Transverse colon (tissue), 4 donors: ENCODE data around the gene ZNF688. TPM values are rescaled to one million over a fixed set of nuclear protein-coding genes. Genes with fewer than 3 reads are reported as not detected.

ENCODE experiments used
- DNase-seq: peaks from one replicate; pipeline ENCODE4 v3.0.0-alpha.2; 2019
- H3K27ac ChIP-seq, 4 donors: fragments of 200-600 bp; sonication (generic); 2 replicates each; pipeline ENCODE4 v1.5.1; 2016 to 2018; ENCODE audit warnings: inconsistent platforms in 4 of 4
- H3K27me3 ChIP-seq: fragments of 200-600 bp; sonication (generic); 2 replicates; pipeline ENCODE4 v1.5.1; 2017; ENCODE audit warnings: inconsistent platforms
- H3K36me3 ChIP-seq, 4 donors: fragments of 200-600 bp; sonication (generic); 2 replicates each; pipeline ENCODE4 v1.5.1; 2017 to 2019; ENCODE audit warnings: inconsistent platforms in 4 of 4
- H3K4me1 ChIP-seq, 4 donors: fragments of 200-600 bp; sonication (generic); 2 replicates each; pipeline ENCODE4 v1.5.1; 2017 to 2020; ENCODE audit warnings: inconsistent platforms in 4 of 4
- H3K4me3 ChIP-seq, 4 donors: fragments of 200-600 bp; sonication (generic); 1 replicate in 1 of 4; 2 replicates in 3 of 4; pipeline versions ENCODE4 v1.5.1 to v1.6.1; 2017 to 2019; ENCODE audit warnings: inconsistent platforms in 4 of 4
- H3K9me3 ChIP-seq, 2 donors: fragments of 200-600 bp; sonication (generic); 2 replicates each; pipeline ENCODE4 v1.5.1; 2017 to 2019; ENCODE audit warnings: inconsistent platforms in 2 of 2
- EP300 ChIP-seq: sonication (generic); formaldehyde crosslinking; IDR thresholded peaks from one replicate; pipeline ENCODE4 v1.6.1; 2017; ENCODE audit warnings: antibody characterized with exemption, low read depth
- POLR2A ChIP-seq: fragments of 450-650 bp; IDR thresholded peaks from one replicate; pipeline ENCODE4 v1.6.1; 2016; ENCODE audit warnings: antibody characterized with exemption, mild to moderate bottlenecking, moderate library complexity
- POLR2AphosphoS5 ChIP-seq, 3 donors: sonication (generic); formaldehyde crosslinking; IDR thresholded peaks; one replicate each; pipeline ENCODE4 v1.6.1; 2016; ENCODE audit warnings: antibody characterized with exemption in 3 of 3
- WGBS, 2 donors: methylation state at CpG; one replicate each; pipeline ENCODE4 v1.1.5; 2018; ENCODE audit warnings: low coverage in 1 of 2; 5-methylcytosine and 5-hydroxymethylcytosine counted together
- in situ Hi-C, 4 donors: fragments of 200-750 bp; cut with MboI; loops; one replicate each; pipeline versions ENCODE4 v1.15.0 to v1.15.1; 2017; ENCODE audit warnings: low sequenced_read_pairs in 3 of 4, low pct_ligation_motif_present in 1 of 4, low pct_unique_long_range_greater_than_20kb in 1 of 4
- intact Hi-C: fragments of 100-400 bp; cut with DNase I; formaldehyde crosslinking; loops from one replicate; pipeline ENCODE4 v1.15.1; 2023; ENCODE audit warnings: low total_unique reads
- total RNA-seq, 4 donors: library from RNA; depleted of rRNA; stranded (reverse); fragments of >200 nt; gene quantifications; one replicate each; pipeline ENCODE4 v1.1.0, GENCODE V29; 2016
- TF ChIP-seq, protein P1 (sequence below), 5 experiments: fragments of 200-600 bp in 3 of 5; fragments of 450-650 bp in 2 of 5; sonication (generic) in 3 of 5; IDR thresholded peaks; 1 replicate in 2 of 5; 2 replicates in 3 of 5; pipeline ENCODE4 v1.5.1; 2016 to 2017; ENCODE audit warnings: antibody characterized with exemption in 5 of 5, inconsistent platforms in 3 of 5, mild to moderate bottlenecking in 2 of 5, moderate library complexity in 1 of 5

ZNF688 gene
- total RNA-seq, 4 donors from 2014 or later: 22.9 to 64.3 (median 43.5) TPM

DNA sequence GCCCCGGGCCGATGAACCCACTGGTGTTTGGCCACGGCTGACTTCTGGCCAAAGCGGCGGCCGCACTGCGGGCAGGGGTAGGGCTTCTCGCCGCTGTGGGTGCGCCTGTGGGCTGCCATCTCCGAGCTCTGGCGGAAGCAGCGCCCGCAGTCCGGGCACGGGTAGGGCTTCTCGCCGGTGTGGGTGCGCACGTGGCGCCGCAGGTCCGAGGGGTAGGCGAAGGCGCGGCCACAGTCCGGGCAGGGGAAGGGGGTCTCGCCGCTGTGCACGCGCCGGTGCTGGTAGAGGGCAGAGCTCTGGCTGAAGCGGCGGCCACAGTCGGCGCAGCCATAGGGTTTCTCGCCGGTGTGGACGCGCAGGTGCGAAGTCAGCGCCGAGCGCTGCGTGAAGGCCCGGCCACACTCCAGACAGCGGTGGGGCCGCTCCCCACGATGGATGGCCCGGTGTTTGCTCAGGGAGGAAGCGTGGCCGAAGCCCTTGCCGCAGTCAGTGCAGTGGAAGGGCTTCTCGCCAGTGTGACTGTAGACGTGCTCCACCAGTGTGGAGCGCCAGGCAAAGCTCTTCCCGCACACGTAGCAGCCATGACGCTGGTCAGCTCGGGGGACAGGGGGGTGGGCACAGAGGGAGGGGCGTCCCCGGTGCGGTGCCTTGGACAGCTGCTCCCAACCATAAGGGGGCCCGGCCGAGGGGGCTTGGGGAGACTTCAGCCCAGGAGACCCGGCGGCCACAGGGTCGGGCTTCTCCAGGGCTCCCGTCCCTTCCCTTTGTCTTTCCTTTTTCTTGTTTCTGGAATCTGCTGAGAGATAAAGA, 16.0 kb downstream of the ZNF688 start:
- Histone ChIP-seq H3K27me3 (no peaks in the 10 kb centered on the region), H3K4me1 (peaks cover 24 to 40% (median 32%) of the 10 kb centered on the region in 4 donors), H3K9me3 (no peaks in the 10 kb centered on the region), H3K27ac (peak overlapping the region in 3 of 4 donors; percentile 91 to 96 (median 96)), H3K4me3 (peak overlapping the region in 1 of 4 donors; percentile 68), H3K36me3 (peaks cover 0 to 13% (median 3%) of the 10 kb centered on the region in 4 donors)
- no peak for DNase-seq
- in situ Hi-C loops: loop anchor here in 1 of 4 donors (25.0 kb wide), 1 partner anchor 118 kb away; the partner anchor contains the start of genes DCTPP1 and SEPHS2
- intact Hi-C loops: no loop called here
- WGBS, 2 donors: 87% methylated on average over 32 of the region's 69 CpGs; no CpG with 5 or more reads in 1 of the 2 donors
- no peak for TF ChIP-seq EP300
- TF ChIP-seq, protein P1, sequence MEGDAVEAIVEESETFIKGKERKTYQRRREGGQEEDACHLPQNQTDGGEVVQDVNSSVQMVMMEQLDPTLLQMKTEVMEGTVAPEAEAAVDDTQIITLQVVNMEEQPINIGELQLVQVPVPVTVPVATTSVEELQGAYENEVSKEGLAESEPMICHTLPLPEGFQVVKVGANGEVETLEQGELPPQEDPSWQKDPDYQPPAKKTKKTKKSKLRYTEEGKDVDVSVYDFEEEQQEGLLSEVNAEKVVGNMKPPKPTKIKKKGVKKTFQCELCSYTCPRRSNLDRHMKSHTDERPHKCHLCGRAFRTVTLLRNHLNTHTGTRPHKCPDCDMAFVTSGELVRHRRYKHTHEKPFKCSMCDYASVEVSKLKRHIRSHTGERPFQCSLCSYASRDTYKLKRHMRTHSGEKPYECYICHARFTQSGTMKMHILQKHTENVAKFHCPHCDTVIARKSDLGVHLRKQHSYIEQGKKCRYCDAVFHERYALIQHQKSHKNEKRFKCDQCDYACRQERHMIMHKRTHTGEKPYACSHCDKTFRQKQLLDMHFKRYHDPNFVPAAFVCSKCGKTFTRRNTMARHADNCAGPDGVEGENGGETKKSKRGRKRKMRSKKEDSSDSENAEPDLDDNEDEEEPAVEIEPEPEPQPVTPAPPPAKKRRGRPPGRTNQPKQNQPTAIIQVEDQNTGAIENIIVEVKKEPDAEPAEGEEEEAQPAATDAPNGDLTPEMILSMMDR (IDR thresholded peaks at IDR 0.05): no peak
- no peak for TF ChIP-seq POLR2A
- no peak for TF ChIP-seq POLR2AphosphoS5 (IDR thresholded peaks at IDR 0.05)

DNA sequence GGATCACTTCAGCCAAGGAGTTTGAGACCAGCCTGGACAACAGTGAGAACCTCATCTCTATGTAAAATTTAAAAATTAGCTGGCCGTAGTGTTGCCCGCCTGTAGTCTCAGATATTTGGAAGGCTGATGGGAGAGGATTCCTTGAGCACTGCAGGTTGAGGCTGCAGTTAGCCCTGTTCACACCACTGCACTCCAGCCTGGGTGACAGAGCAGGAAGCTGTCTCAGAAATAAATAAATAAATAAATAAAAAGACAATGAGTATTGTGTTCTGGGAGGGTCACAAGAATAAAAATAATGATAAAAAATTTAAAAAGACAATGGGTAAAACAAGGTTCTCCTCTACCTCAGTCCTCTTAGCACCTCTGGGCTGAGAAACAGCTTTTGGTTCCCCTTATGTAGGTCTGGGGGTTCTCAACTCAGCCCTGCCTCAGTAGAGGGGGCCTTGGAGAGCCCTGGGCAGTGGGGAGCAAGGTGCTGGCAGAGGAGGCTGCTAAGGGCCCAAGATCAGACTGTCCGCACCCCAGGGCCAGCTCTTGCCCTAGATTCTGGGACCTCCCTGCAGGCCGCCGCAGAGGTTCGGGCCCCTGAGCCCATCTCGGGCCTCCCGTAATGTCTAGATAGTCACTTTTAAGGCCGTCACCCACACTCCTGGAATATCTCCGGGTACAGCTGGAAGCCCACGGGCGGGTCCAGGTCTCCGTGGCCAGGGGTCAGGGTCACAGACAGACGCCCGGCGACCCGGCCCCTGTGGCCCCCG, 16.8 kb downstream of the ZNF688 start:
- Histone ChIP-seq H3K4me1 (peaks cover 21 to 39% (median 28%) of the 10 kb centered on the region in 4 donors), H3K27ac (no peak overlapping the region), H3K27me3 (no peaks in the 10 kb centered on the region), H3K36me3 (peaks cover 0 to 13% (median 3%) of the 10 kb centered on the region in 4 donors), H3K4me3 (no peak overlapping the region), H3K9me3 (no peaks in the 10 kb centered on the region)
- WGBS, 2 donors: 94% methylated on average over 9 of the region's 18 CpGs; no CpG with 5 or more reads in 1 of the 2 donors
- in situ Hi-C loops: loop anchor here in 1 of 4 donors (25.0 kb wide), 1 partner anchor 117 kb away; the partner anchor contains the start of genes DCTPP1 and SEPHS2
- no peak for TF ChIP-seq POLR2AphosphoS5 (IDR thresholded peaks at IDR 0.05)
- no peak for TF ChIP-seq EP300
- TF ChIP-seq, protein P1 (IDR thresholded peaks at IDR 0.05): no peak
- no peak for TF ChIP-seq POLR2A
- no peak for DNase-seq
- intact Hi-C loops: no loop called here

DNA sequence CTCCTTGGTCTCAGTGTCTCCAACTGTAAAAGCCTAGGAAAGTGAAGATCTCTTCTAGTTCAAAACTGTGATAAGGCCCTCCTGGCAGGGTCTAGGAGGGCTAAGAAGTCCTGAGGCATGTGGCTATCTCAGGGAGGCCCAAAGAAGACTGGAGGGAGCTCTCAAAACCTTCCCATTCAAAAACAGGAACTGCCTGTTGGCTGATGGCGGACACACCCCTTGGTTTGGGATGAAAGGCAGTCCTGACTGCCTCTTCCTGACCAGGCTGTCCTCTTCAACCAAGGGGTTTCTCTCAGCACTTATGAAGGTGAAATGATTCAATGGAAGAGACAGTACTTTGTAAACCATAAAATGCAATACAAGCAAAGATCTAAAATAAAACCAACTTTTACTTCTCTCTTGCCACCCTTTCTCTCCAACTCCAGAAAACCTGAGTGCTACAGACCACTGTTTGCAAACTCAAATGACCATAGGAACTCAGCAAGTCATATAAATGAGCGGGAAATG, 18.1 kb downstream of the ZNF688 start:
- in situ Hi-C loops (loop anchor here in 1 of 4 donors (25.0 kb wide), 1 partner anchor 116 kb away; the partner anchor contains the start of genes DCTPP1 and SEPHS2), intact Hi-C loops (no loop called here)
- Histone ChIP-seq H3K36me3 (peaks cover 0 to 13% (median 3%) of the 10 kb centered on the region in 4 donors), H3K27ac (no peak overlapping the region), H3K9me3 (no peaks in the 10 kb centered on the region), H3K4me1 (peaks cover 15 to 37% (median 30%) of the 10 kb centered on the region in 4 donors), H3K4me3 (no peak overlapping the region), H3K27me3 (no peaks in the 10 kb centered on the region)
- WGBS, 2 donors: 75 to 83% methylated on average over 1 to 2 of the region's 2 CpGs
- TF ChIP-seq POLR2AphosphoS5 (IDR thresholded peaks at IDR 0.05): no peak
- no peak for TF ChIP-seq EP300
- TF ChIP-seq, protein P1 (IDR thresholded peaks at IDR 0.05): no peak
- no peak for TF ChIP-seq POLR2A
- no peak for DNase-seq

DNA sequence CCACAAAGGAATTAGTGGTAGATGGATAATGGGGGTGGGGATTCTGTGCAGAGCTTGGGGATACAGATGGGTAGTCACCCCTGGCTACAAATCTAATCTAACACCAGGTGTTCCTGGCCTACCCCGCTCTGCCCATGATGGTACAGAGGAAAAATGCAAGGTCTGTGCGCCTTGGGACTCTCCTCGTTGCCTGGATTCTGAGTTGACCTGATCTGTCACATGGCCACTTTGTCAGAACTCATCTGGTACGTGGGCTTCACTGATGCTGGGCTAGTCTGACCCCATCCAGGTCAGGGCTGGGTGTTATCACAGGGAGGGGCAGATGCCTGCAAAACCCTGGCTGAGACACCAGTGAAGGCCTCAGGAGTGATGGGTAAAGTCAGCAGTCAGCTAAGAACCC, 18.6 kb downstream of the ZNF688 start:
- no peak overlapping the region for H3K27ac ChIP-seq
- no peak overlapping the region for H3K4me3 ChIP-seq
- TF ChIP-seq EP300: no peak
- TF ChIP-seq POLR2A: no peak
- TF ChIP-seq POLR2AphosphoS5 (IDR thresholded peaks at IDR 0.05): no peak
- TF ChIP-seq, protein P1 (IDR thresholded peaks at IDR 0.05): no peak
- 60 to 94% methylated on average over 1 to 4 of the region's 4 CpGs for WGBS, 2 donors
- DNase-seq: no peak
- in situ Hi-C loops (loop anchor here in 1 of 4 donors (25.0 kb wide), 1 partner anchor 116 kb away; the partner anchor contains the start of genes DCTPP1 and SEPHS2), intact Hi-C loops (no loop called here)
- no peaks in the 10 kb centered on the region for H3K9me3 ChIP-seq
- peaks cover 15 to 40% (median 31%) of the 10 kb centered on the region in 4 donors for H3K4me1 ChIP-seq
- H3K36me3 ChIP-seq: peaks cover 0 to 13% (median 3%) of the 10 kb centered on the region in 4 donors
- H3K27me3 ChIP-seq: no peaks in the 10 kb centered on the region
